GM12891 (cell line): ENCODE results near the gene MRPL42.
A peak's percentile ranks its signal among the peaks of the same experiment; 100 is the strongest.

Source experiments
- DNase-seq: peaks from one replicate; pipeline ENCODE4 v3.0.0; 2011; ENCODE audit warnings: low spot score; ENCODE audit not compliant: insufficient read length
- FAIRE-seq: peaks from 2 replicates; lab custom pipeline; 2011; peaks lifted over from hg19 to GRCh38; lab: Jason Lieb, UNC
- PAX5 ChIP-seq: IDR thresholded peaks from 2 replicates; pipeline ENCODE4 v1.6.1; 2011; ENCODE audit warnings: low read length, moderate library complexity, mild to moderate bottlenecking; ENCODE audit not compliant: insufficient read depth, severe bottlenecking
- POLR2A ChIP-seq: IDR thresholded peaks from 2 replicates; pipeline ENCODE4 v1.6.1; 2011; ENCODE audit warnings: low read depth, low read length, control low read depth
- POLR2AphosphoS5 ChIP-seq: IDR thresholded peaks from 2 replicates; pipeline ENCODE4 v1.6.1; 2011; ENCODE audit warnings: low read depth, low read length, control low read depth
- POU2F2 ChIP-seq: IDR thresholded peaks from 2 replicates; pipeline ENCODE4 v1.6.1; 2011; ENCODE audit warnings: low read depth, mild to moderate bottlenecking, control low read depth, low read length, moderate library complexity
- SPI1 ChIP-seq: IDR thresholded peaks from 2 replicates; pipeline ENCODE4 v1.6.1; 2011; ENCODE audit warnings: low read depth, low read length, control low read depth
- TAF1 ChIP-seq: IDR thresholded peaks from 2 replicates; pipeline ENCODE4 v1.6.1; 2011; ENCODE audit warnings: low read depth, low read length, control low read depth

The MRPL42 gene

DNA sequence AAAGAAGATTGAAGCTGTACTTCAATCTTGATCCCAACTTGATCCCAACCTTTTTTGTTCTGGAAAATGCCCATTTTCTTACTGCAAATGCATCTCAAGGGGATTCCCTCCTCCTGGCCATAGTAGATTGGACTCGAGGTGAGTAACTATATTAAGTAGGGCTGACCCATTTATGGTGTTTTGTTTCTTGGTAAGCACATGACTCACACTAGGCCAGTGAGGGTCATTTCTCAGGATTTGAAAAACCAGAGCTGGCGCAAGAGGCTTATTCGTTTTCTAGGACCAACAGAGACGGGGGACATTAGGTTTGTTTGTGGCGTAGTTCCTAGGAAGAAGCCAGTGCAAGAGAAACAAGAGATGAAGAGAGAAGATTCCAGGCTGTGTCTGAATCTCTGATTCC is 51.4 kb downstream of the MRPL42 start:
- no peak for DNase-seq
- TF ChIP-seq POLR2AphosphoS5 (no peak), SPI1 (no peak), TAF1 (no peak), POU2F2 (no peak), PAX5 (no peak), POLR2A (no peak)
- no peak for FAIRE-seq

DNA sequence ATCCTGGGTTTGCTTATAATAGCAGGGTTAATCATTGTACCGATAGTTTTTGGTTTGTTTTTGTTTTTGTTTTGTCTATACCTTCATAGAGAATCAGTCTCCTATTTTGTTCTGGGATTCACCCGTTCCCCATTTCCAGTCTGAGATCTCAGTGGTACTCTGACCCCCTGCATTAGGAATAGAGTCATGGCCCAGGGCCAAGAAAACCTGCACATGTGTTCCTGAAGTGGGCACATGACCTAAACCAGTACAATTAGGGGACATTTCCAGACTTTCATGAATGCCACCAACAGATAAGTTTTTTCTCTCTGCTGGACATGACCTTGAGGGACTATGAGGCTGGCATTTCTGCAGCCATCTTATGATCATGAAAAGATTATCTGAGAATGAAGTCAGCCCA is 52.5 kb downstream of the MRPL42 start:
- DNase-seq (no peak), FAIRE-seq (peak; percentile 13)
- TF ChIP-seq SPI1 (no peak), POU2F2 (no peak), POLR2A (no peak), PAX5 (no peak), TAF1 (no peak), POLR2AphosphoS5 (no peak)

DNA sequence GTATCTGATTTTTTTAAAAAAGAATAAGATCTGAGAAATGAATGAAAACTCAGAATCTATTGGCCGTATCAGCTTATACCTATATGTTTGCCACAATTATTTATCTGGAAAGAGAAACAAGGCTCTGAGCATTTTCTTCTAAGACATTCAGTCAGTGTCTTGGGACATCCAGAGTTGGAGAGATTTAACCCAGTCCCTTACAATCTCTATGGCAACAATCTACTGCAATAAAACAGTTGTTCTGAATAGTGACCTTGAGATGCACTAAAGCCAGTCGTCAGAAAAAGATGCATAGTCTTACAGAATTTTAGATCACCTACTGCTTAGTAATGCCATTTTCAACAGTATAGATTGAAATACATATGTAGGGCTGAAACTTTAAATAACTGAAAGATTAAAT is 53.1 kb downstream of the MRPL42 start:
- FAIRE-seq (no peak), DNase-seq (no peak)
- no peak for TF ChIP-seq SPI1
- no peak for TF ChIP-seq POU2F2
- TF ChIP-seq POLR2AphosphoS5 = no peak
- no peak for TF ChIP-seq TAF1
- TF ChIP-seq POLR2A = no peak
- TF ChIP-seq PAX5 = no peak

DNA sequence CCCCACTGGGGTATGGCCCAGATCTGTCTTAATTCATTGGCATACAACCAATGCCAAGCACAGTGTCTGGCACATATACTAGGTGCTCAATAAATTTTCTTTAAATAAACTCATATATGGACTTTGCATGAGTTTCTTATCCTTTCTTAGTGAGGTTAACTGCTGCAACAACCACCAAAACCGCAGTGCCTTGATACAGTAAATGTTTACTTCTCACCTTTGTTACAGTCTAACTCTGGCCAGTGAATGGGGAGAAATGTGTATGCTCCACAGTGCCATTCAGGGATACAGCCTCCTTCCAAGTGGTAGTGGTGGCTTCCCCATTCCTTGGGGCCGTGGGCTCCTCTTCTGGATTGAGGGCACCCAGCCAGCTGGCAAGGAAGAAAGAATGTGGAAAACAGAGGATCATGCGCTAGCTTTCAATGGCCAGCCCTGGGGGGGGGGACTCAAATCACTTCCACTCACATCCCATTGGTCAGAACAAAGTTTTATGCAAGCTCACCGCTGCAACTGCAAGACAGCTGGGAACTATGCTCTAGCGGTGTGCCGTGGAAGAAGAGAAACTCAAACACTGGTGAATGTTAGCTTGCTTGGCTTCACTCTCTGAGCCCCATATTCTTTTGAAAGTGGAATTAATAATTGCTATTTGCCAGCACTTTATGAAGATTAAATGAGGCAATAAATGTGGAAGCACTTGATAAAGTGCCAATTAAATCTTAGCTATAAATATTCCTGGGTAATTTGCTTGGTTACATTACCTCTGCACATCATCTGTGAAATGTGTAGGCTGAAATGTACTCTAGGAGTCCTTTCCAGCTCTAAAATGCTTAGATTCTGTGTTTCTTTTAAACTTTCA is 54.1 kb downstream of the MRPL42 start:
- FAIRE-seq (no peak), DNase-seq (no peak)
- TF ChIP-seq POLR2A (no peak), POLR2AphosphoS5 (no peak), SPI1 (no peak), POU2F2 (no peak), PAX5 (no peak), TAF1 (no peak)

DNA sequence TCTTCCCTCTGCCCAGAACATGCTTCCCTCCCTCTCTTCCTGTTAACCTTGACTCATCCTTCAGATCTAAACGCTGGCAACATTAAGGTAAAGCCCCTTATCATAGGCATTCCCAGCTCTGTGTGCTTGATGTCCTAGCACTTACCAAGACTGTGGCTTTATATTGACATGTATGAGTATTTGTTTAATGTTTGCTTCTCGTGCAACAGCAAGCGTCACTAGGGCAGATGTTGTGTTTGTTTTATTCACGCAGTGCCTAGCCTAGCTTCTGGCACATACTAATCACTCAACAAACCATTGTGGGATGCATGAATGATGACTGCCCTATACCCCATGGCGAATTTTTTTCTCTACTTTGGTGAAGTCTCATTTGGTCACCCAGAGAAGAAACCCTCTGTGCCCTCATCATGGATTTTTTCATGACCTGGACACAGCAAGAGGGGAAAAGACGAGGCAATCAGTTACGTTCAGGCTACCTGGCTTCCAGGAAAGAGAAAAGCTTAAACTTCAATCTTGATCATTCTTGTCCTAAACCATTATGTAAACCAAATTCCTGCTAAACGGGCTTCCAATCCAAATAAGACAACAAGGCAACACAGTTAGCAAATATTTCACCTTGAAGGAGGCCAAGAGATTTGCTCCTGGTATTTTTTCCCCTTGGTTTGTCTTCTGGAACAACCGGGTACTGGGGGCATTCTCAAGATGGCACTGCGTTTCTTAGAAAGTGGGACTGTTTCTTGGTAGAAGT is 57.2 kb downstream of the MRPL42 start:
- FAIRE-seq = no peak
- TF ChIP-seq POLR2A = no peak
- no peak for TF ChIP-seq TAF1
- no peak for DNase-seq

DNA sequence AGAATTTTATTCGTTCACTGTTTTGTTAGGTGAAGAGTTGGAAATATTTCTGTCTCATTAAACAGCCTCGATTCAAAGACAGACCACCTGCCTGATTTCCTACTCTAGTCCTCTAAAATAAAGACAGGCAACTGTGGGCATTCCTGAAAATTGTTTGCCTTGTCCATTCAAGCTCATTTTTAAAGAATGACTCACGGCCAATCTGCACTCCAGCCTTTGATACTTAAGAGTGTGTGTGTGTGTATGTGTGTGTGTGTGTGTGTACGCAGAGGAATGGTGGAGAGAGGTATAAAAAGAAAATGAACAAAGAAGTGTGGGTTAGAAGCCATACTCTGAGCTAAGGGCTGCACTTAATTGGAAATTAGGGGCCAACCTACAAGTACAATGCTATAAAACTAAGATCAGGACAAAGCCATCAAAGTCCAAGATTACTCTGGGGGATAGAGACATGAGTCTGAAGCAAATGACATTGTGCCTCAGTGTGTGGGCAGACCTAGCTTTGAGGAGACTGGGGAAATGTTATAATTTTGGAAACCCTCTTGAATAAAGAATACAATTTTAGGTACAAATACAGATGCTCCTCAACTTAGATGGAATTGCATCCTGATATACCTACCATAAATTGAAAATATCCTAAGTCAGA is 59.6 kb downstream of the MRPL42 start:
- DNase-seq (no peak), FAIRE-seq (no peak)
- no peak for TF ChIP-seq TAF1

DNA sequence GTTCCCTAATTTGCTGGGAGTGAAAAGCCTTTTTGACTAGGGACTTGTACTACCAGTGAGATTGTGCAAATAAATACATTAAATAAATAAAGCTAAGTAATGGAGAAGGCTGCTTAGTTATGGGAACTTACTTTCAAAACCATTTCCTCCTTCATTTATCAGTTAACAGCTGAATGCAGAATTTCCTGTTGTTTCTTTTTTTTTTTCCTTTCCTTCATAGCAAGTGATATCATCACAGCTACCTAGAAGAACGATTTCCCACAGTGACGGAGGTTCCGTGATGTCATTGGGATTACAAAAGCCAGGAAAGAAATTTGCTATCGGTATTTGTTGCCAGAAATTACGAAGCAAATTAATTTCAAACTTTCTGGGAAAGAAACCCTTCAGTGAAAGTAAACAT is 63.0 kb downstream of the MRPL42 start:
- DNase-seq (no peak), FAIRE-seq (no peak)
- TF ChIP-seq POLR2A (no peak), POLR2AphosphoS5 (no peak), POU2F2 (no peak), SPI1 (no peak), TAF1 (no peak), PAX5 (no peak)

DNA sequence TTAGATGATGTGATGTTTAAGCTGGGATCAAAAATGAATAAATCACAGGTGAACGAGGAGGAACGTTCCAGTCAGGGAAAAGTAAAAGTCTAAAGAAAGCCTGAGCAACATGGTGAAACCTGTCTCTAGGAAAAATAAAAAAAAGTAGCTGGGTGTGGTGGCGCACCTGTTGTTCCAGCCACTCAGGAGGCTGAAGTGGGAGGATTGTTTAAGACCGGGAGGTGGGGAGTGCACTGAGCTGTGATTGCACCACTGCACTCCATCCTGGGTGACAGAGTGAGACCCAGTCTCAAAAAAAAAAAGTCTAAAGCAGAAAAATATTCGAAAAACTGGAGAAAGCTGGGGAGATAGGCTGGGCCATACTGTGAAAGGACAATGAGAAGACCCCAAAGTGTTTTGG is 66.0 kb downstream of the MRPL42 start:
- FAIRE-seq (no peak), DNase-seq (no peak)
- no peak for TF ChIP-seq PAX5
- TF ChIP-seq POLR2AphosphoS5 = no peak
- no peak for TF ChIP-seq POU2F2
- no peak for TF ChIP-seq POLR2A
- no peak for TF ChIP-seq SPI1
- TF ChIP-seq TAF1 = no peak

DNA sequence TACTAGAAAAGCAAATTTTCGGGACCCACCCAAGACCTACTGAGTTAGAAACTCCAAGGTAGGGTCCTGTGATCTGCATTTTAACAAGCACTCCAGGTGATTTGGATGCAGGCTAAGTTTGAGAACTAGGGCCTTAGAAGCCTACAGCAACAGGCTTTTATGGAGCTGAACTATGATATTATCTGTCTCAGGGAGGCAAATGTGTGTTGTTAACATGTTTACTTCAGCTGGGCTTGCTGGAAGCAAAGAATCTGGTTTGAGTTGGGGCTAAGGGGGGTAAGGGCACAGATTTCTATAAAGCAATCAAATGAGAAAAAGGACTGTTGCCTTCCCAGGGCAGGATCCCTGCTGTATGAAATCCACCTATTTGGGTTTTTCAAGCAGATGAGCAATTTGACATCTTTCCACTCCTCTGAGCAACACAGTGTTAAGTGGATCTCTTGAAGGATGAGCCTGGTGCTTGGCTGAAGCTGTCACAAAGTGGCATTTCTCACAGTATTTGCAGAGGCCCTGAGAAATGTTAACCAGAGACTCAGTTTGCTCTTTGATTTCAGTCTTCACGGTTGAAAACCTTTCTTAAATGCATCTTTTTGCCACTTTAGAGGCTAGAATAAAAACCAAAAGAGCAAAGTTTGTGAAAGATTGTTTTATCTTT is 68.9 kb downstream of the MRPL42 start:
- no peak for TF ChIP-seq SPI1
- no peak for TF ChIP-seq TAF1
- TF ChIP-seq POLR2AphosphoS5 = no peak
- TF ChIP-seq POU2F2 = no peak
- no peak for TF ChIP-seq POLR2A
- TF ChIP-seq PAX5 = no peak
- DNase-seq (no peak), FAIRE-seq (no peak)

DNA sequence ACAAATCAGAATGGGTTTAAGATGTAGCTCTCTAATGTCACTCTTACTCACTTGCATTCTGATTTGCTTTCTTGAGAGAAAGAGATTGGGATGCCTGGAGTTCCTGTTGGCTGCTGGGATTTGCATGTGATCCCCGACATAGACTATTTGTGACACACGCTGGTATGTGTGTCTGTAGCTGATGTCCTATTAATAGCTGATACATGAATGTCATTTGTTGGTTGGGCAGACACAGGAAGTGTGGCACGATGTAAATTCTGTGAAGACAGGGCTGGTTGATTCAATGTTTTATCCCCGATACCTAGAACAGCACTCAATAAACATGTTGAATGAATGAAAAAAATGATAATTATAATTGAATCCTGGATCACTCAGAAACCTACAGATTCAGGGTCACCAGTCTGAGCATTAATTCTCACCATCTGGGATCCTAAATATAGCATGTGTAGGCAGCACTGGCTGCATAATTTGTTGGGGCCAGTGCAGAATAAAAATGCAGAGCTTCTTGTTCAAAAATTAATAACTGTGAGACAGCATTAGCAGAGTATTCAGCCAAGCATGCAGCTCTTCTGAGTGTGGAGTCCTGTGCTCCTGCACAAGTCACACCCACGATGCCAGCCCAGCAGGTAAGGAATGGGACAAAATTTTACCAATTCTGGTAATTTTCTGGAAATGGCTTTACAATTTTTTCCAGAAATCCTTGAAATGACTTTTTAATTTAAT is 69.6 kb downstream of the MRPL42 start:
- TF ChIP-seq PAX5 (no peak), POU2F2 (no peak), TAF1 (no peak), POLR2A (no peak), POLR2AphosphoS5 (no peak), SPI1 (no peak)
- DNase-seq = no peak
- FAIRE-seq = peak; percentile 84
